Measurements from ENCODE around the gene CCDC24. TPM values are rescaled to one million over a fixed set of nuclear protein-coding genes. Genes with fewer than 3 reads are reported as not detected.

Gene CCDC24
- total and polyA plus RNA-seq, 2 of the 13 experiments (the other 11 are each of a cell fraction or from before 2014, with no cell fraction given), result 1.4 to 2.9 TPM

DNA sequence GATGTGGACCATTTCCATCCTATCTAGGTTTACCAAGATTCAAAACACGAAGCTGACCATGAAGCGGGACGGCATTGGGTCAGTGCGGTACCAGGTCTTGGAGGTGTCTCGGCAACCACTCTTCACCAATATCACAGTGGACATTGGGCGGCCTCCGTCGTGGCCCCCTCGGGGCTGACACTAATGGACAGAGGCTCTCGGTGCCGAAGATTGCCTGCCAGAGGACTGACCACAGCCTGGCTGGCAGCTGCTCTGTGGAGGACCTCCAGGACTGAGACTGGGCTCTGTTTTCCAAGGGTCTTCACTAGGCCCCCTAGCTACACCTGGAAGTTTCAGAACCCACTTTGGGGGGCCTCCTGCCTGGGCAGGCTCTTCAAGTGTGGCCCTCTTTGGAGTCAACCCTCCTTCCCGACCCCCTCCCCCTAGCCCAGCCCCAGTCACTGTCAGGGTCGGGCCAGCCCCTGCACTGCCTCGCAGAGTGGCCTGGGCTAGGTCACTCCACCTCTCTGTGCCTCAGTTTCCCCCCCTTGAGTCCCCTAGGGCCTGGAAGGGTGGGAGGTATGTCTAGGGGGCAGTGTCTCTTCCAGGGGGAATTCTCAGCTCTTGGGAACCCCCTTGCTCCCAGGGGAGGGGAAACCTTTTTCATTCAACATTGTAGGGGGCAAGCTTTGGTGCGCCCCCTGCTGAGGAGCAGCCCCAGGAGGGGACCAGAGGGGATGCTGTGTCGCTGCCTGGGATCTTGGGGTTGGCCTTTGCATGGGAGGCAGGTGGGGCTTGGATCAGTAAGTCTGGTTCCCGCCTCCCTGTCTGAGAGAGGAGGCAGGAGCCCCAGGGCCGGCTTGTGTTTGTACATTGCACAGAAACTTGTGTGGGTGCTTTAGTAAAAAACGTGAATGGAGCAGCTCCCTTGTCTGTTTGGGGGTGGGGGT, 864 bp upstream of the CCDC24 start:
- ATAC-seq (peak; percentile 1), FAIRE-seq (no peak), DNase-seq (ENCODE audit: low spot score) (no peak)
- H3K36me3 ChIP-seq (replicated peaks in 1 of 2; ENCODE audit: control insufficient read depth in 1 of 2, insufficient read depth in 2 of 2, low read length in 2 of 2), result peaks cover 3 to 7% of the 10 kb centered on the region in 2 experiments; a peak in 2 of 5 replicates
- intact Hi-C loops (cut with micrococcal nuclease; ENCODE audit: unreplicated experiment), result no loop called here
- peak overlapping the region; percentile 89 for H3K4me2 ChIP-seq (ENCODE audit: low read depth, low read length)
- no peak overlapping the region for H2AFZ ChIP-seq (ENCODE audit: low read length)
- H3K9me3 ChIP-seq (ENCODE audit: low read length), result no peaks in the 10 kb centered on the region
- CTCF ChIA-PET (ENCODE audit: low intra/inter-chr PET ratio, low total read pairs), result no interaction called here
- WGBS (ENCODE audit: low lambda C conversion rate), result 82% methylated on average over 14 of the region's 19 CpGs
- in situ Hi-C loops (cut with HindIII; ENCODE audit: extremely low pct_ligation_motif_present, low pct_unique_long_range_greater_than_20kb), result no loop called here
- peaks cover 62% of the 10 kb centered on the region for H3K4me1 ChIP-seq (ENCODE audit: insufficient read depth, low read length)
- H3K27me3 ChIP-seq (ENCODE audit: control insufficient read depth in 1 of 2, insufficient read depth in 2 of 2, low read length in 2 of 2), result no peaks in the 10 kb centered on the region
- TF ChIP-seq SMARCC2 (IDR thresholded peaks at IDR 0.05) (no peak), POLR2A (IDR thresholded peaks at IDR 0.05; ENCODE audit: insufficient read depth in 1 of 2, low read depth in 2 of 2, low read length in 2 of 2) (0 out of 4 replicates have a peak, but pooled peaks of 1 of the 2 experiments have one; percentile 33), ZNF747 (CRISPR knock-in tag; IDR thresholded peaks at IDR 0.05; ENCODE audit: borderline replicate concordance) (0 out of 2 replicates have a peak, but pooled peaks have one; percentile 13), ZNF256 (CRISPR knock-in tag; conservative IDR thresholded peaks at IDR 0.05) (no peak), ZSCAN22 (CRISPR knock-in tag; IDR thresholded peaks at IDR 0.05) (peak; percentile 96), ZBTB42 (CRISPR knock-in tag; IDR thresholded peaks at IDR 0.05) (no peak), SRSF1 (optimal IDR thresholded peaks at IDR 0.05; ENCODE audit: low read depth, low read length) (peak; percentile 11), HES4 (CRISPR knock-in tag; IDR thresholded peaks at IDR 0.05; ENCODE audit: borderline replicate concordance) (no peak), ZNF17 (CRISPR knock-in tag; IDR thresholded peaks at IDR 0.05) (no peak), ZNF30 (CRISPR knock-in tag; IDR thresholded peaks at IDR 0.05) (no peak)
- TF ChIP-seq, protein P1, sequence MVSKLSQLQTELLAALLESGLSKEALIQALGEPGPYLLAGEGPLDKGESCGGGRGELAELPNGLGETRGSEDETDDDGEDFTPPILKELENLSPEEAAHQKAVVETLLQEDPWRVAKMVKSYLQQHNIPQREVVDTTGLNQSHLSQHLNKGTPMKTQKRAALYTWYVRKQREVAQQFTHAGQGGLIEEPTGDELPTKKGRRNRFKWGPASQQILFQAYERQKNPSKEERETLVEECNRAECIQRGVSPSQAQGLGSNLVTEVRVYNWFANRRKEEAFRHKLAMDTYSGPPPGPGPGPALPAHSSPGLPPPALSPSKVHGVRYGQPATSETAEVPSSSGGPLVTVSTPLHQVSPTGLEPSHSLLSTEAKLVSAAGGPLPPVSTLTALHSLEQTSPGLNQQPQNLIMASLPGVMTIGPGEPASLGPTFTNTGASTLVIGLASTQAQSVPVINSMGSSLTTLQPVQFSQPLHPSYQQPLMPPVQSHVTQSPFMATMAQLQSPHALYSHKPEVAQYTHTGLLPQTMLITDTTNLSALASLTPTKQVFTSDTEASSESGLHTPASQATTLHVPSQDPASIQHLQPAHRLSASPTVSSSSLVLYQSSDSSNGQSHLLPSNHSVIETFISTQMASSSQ (IDR thresholded peaks at IDR 0.05; ENCODE audit: low read depth), result no peak
- TF ChIP-seq, protein P1 (CRISPR knock-in tag; IDR thresholded peaks at IDR 0.05; ENCODE audit: borderline replicate concordance), result no peak
- TF ChIP-seq, protein P2, sequence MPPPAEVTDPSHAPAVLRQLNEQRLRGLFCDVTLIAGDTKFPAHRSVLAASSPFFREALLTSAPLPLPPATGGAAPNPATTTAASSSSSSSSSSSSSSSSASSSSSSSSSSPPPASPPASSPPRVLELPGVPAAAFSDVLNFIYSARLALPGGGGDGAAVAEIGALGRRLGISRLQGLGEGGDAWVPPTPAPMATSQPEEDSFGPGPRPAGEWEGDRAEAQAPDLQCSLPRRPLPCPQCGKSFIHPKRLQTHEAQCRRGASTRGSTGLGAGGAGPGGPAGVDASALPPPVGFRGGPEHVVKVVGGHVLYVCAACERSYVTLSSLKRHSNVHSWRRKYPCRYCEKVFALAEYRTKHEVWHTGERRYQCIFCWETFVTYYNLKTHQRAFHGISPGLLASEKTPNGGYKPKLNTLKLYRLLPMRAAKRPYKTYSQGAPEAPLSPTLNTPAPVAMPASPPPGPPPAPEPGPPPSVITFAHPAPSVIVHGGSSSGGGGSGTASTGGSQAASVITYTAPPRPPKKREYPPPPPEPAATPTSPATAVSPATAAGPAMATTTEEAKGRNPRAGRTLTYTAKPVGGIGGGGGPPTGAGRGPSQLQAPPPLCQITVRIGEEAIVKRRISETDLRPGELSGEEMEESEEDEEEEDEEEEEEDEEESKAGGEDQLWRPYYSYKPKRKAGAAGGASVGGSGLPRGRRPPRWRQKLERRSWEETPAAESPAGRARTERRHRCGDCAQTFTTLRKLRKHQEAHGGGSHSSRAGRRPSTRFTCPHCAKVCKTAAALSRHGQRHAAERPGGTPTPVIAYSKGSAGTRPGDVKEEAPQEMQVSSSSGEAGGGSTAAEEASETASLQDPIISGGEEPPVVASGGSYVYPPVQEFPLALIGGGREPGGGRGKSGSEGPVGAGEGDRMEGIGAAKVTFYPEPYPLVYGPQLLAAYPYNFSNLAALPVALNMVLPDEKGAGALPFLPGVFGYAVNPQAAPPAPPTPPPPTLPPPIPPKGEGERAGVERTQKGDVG (CRISPR knock-in tag; IDR thresholded peaks at IDR 0.05; ENCODE audit: borderline replicate concordance), result no peak
- TF ChIP-seq, protein P3, sequence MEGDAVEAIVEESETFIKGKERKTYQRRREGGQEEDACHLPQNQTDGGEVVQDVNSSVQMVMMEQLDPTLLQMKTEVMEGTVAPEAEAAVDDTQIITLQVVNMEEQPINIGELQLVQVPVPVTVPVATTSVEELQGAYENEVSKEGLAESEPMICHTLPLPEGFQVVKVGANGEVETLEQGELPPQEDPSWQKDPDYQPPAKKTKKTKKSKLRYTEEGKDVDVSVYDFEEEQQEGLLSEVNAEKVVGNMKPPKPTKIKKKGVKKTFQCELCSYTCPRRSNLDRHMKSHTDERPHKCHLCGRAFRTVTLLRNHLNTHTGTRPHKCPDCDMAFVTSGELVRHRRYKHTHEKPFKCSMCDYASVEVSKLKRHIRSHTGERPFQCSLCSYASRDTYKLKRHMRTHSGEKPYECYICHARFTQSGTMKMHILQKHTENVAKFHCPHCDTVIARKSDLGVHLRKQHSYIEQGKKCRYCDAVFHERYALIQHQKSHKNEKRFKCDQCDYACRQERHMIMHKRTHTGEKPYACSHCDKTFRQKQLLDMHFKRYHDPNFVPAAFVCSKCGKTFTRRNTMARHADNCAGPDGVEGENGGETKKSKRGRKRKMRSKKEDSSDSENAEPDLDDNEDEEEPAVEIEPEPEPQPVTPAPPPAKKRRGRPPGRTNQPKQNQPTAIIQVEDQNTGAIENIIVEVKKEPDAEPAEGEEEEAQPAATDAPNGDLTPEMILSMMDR (CRISPR knock-in tag; IDR thresholded peaks at IDR 0.05), result peak; percentile 24; the same call in 1 of the 2 replicates
- H3K4me3 ChIP-seq (replicated peaks in 1 of 3; ENCODE audit: insufficient read depth in 1 of 3, low read depth in 2 of 3, low read length in 3 of 3), result peak overlapping the region; percentile 52 to 77 (median 75)
- H3K9ac ChIP-seq (ENCODE audit: insufficient read depth, low read depth, low read length), result peak overlapping the region; percentile 56
- no TSS peak for BruUV-seq (replicated peaks)
- H3K79me2 ChIP-seq (ENCODE audit: insufficient read depth, low read length), result no peaks in the 10 kb centered on the region
- POLR2A ChIA-PET, result interaction anchor here (0.9 to 4.3 kb wide), 2 partner anchors 13 to 15 kb away, joined by 3 to 32 read pairs; partner anchors contain the start of genes ATP6V0B and B4GALT2
- H4K20me1 ChIP-seq (ENCODE audit: insufficient read depth, low read length), result no peaks in the 10 kb centered on the region
- peak overlapping the region; percentile 54 for H3K27ac ChIP-seq (ENCODE audit: extremely low read length, insufficient read depth, low read length)

Measured in HepG2 (cell line).